Stimulated activated naive CD4-positive, alpha-beta T cell (primary cell): ENCODE data around the gene B3GALT2.
"Not testable (repeated sequence)": the region's sequence is repeated elsewhere in the genome, so short reads cannot be mapped to it uniquely, and the experiment has no call there.

ENCODE experiments used
- DNase-seq, 6 experiments: peaks; one replicate each; lab custom pipeline; 2025; lab: John Stamatoyannopoulos, UW

Gene B3GALT2, protein sequence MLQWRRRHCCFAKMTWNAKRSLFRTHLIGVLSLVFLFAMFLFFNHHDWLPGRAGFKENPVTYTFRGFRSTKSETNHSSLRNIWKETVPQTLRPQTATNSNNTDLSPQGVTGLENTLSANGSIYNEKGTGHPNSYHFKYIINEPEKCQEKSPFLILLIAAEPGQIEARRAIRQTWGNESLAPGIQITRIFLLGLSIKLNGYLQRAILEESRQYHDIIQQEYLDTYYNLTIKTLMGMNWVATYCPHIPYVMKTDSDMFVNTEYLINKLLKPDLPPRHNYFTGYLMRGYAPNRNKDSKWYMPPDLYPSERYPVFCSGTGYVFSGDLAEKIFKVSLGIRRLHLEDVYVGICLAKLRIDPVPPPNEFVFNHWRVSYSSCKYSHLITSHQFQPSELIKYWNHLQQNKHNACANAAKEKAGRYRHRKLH

DNA sequence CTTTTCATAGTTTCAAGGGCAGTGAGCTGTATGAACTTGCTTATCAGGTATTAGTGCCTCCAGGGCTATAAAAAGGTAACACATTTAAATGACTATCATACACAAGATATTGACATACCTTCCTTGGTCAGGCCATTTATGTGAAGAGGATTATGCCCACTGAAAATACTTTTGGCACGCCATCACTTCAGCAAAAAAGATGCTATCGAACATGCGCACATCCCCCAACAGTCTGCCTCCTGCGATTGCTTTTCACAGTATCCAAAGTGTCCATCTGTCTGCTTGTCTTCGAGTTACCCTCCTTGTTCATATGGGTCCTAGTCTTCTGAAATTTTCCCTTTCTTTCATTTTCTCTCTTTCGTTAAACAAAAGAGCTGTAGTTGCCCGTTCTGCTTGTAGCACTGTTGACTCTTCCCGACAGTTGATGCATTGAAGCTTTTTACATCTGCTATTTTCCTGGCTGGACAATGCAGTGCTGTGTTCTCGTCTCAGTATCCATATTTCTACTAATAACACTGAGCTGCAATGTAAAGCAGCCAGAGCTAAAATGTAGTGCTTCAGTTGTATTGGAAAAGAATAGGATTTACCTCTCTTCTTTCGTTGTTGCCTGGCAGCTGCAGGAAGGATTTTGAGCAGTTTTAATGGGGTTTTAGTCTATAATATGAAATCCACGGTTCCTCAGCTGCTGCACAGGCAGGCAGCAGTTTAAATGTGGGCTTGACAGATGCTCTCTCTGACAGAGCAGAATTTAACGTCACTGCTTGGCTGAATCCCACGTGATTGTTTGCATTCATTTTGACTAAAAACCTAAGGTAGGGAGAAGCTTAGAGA lies at the start of gene B3GALT2:
TSS of gene B3GALT2 (minus strand) at position 713 of the 831 bp plus-strand sequence. CDS start 5,051 bp downstream, outside the sequence.
- peak in 2 of 6 experiments; percentile 8 to 26 for DNase-seq

DNA sequence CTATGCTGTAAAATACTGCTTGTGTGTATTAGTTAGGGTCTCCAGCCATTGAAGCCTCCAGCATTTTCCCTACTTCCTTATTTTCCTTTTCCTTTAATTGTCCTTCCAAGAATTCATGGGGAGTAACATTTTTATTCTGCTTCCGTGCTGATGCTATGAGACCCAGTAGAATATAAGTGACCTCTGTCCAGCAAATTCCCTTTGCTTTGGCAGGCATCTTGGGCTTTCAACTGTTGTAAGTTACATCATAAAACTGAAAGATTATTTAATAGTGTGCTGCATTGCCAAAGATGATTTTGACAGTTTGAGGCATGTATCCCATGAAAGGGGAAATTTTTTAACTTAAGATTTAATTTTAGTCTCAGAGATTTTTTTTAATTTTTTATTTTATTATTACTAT lies 48.1 kb upstream of the B3GALT2 start:
- no peak for DNase-seq

DNA sequence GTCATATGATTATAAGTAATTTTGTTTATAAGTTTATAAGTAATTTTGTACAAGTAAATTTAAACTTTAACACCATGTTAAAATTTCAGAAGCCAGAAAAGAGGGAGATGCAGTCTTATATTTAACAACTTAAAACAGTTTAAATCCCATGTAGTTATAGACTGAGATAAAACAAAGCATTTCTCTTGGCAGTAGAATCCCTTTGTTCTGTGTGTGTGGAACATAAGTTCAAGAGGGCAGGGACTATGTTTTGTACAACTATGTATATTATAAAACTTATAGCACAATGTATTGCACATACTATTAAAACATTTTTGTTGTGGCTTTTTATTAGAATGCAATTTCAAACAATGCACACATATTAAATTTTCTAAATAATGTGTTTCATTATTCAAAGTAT lies 44.7 kb upstream of the B3GALT2 start:
- DNase-seq: not testable (repeated sequence)

DNA sequence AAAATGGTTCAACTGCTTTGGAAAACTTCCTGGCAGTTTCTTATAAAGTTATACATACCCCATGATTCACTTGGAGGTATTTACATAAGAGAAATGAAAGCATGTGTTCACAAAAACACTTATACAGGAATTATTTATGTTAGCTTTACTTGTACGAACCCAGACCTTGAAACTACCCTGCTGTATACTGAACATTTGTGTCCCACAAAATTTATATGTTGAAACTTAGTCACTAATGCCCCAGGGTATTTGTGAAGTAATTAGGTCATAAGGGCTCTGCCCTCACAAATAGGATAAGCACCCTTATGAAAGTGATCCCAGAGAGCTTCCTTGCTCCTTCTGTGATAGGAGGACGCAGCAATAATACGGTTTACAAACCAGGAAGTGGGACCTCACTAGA lies 42.7 kb upstream of the B3GALT2 start:
- no peak for DNase-seq

DNA sequence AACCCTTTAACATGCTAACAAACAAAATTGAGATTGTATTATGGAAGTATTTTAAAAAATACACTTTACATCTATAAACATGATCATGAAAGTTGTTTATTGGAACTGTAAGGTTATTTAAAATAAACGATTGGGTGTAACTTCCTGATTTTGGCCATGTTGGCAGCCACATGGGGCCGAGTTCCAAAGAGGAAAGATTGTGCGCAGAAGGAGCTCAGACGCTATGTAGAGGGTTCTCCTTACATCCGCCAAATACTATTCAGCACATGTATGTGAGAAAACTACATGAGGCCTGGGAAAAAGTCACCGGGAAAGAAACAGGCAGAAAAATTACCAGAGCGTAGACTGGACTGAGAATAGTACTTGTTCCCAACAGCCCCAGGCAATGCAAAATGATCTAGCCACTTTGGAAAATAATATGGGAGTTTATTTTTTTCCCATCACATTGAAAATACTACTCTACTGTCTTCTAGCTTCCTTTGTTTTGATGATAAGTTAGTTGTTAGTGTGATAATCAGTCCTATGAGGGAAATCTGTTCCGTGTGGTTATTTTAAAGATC lies 35.7 kb upstream of the B3GALT2 start:
- DNase-seq: no peak

DNA sequence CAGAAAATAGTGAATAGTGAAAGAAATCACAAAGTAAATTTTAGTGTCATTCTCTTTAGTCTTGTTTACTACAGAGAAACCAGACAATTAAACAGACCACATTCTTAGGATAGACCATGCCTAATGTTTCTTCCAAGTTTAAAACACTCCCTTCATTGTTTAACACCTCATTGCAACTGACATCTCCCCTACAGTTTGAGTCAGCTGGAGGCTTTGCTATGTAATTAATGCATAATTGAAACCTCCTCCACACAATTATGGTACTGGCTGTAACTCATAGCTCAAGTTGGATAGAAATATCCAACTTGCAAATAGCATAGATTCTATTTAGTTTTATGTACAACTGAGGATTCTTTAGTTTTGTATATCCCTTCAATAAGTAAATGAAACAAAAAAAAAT lies 35.2 kb upstream of the B3GALT2 start:
- DNase-seq: no peak

DNA sequence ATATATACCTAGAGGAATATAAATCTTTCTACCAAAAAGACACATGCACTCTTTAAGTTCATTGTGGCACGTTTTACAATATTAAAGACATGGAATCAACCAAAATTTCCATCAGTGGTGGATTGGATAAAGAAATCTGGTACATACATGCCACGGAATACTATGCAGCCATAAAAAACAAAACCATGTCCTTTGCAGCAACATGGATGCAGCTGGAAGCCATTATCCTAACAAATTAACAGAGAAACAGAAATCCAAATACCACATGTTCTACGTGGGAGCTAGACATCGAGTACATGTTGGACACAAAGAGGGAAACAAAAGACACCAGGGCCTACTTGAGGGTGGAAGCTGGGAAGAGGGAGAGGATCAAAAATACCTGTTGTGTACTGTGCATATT lies 33.0 kb upstream of the B3GALT2 start:
- DNase-seq: no peak

DNA sequence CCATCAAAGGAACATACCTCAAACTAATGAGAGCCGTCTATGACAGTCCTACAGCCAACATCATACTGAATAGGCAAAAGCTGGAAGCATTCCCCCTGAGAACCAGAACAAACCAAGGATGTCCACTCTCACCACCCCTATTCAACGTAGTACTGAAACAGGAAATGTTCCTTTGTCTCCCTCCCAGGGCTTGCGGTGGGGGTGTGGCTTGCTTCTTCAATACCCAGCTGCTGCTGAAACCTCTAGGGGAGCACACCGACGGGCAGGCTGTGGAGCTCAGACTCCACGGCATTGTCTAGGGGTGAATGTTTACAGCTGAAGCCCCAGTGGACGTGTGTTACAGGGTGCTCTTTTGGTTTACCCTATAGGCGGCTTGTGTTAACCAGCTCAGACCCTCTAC lies 30.5 kb upstream of the B3GALT2 start:
- no peak for DNase-seq

DNA sequence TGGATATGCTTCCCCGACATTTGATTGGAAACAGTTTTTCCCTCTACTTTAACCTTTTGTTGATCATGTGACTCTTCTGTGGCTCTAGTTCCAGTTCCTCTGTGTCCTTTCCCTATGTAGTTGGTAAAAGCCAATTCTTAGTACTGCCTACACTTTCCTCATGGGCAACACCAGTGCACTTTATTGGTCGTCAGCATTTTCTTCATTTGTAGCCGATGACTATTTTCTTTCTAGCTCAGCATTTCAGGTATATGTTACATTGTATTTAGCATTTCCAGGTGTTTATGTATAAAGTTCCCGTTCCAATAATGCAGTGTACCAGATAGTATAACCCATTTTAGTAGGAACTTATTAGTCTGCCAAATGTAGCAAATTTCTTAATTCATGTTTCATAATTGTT lies 27.6 kb upstream of the B3GALT2 start:
- no peak for DNase-seq

DNA sequence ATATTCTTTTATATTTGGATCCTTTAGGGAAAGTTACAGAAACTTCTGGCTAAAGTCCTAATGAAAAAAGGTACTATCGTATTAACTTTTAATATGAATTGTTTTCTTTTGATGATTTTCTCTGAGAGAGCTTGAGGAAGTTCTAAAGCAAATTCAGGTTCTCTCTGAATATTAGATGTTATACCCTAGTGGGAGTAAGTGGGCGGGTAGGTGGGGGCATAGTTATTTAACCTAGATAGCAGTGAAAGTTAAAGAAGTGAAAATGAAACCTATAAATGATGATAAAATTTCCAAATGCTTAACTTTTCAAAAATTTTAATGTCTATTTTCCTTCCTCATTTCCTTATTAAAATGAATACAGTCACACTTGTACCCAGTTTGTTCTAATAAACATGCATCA lies 26.2 kb upstream of the B3GALT2 start:
- no peak for DNase-seq

DNA sequence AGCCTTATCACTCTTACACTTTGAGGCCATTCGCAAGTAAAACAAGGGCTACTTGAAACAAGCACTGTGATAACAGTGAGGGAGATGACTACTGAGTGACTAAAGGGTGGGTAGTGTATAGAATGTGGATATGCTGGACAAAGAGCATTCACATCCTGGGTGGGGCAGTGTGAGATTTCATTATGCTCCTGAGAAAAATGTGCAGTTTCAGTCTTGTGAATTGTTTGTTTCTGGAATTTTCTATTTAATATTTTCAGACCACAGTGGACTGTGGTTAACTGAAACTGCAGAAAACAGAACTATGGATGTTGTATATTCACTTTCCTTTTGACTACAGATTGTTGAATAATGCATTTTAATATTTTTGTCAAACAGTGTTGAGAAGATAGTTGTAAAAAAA lies 25.1 kb upstream of the B3GALT2 start:
- no peak for DNase-seq

DNA sequence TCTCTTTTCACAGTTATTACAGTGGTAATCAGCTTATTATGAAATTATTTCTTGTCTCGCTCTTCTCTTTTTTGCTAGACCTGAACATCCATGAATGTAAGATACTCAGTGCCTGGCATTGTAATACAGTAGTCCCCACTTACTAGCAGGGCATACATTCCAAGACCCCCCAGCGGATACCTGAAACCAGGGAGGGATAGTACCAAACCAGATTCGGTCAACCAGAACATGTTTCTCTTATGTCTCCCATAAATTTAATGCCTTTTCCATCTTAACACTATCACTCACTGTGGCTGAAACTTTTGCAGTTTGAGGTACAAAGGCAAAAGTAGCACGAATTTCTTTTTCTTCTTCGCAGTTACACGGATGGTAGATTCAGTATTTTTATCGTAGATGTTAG lies 24.6 kb upstream of the B3GALT2 start:
- no peak for DNase-seq

DNA sequence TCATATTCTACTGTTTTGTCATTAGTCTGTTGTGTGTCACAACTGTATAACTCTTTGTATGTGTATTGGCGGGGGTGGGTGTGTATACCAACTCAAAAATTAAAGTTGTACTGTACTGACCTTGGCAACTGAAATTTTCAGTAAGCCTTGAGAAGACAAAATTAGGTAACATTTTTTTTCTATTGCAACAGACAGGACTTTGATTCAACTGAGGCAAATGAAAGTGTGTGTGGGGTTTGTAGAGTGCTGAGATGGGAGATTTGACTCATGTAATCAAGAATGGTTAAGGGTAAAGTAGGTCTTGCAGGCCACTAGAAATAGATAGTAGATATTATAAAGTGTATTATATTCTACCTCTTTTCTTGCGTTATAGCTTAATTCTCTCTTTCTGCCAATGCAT lies 14.6 kb upstream of the B3GALT2 start:
- DNase-seq: no peak

DNA sequence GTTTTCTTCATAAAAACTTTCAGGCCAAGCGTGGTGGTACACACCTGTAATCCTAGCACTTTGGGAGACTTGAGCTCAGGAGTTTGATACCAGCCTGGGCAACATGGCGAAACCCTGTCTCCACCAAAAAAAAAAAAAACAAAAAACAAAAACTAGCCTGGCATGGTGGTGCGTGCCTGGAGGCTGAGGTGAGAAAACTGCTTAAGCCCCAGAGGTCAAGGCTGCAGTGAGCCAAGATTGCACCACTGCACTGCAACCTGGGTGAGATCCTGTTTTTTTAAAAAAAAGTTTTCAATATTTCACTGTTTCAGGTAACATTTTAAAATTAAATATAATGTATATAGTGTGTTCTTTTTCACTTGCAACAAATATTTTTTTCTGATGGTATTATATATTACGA lies 13.5 kb upstream of the B3GALT2 start:
- no peak for DNase-seq

DNA sequence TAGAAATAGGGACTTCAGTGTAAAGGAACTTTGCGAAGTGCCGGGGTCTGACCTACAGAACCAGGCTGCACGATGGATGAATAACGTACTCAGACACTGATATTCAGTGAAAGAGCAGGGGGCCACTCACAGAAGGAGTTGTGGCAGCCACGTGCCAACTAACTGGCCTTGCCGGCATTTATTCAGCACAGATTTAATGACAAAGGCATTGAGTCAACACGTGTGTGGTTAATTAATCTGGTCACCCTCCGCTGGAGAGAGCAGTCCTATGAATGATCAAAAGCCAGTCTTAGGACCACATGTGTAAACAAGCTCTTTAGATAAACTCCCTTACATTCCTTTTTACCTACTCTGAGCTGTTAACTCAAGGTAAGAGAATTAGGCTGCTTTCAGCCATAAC lies 6.2 kb upstream of the B3GALT2 start:
- DNase-seq: no peak

DNA sequence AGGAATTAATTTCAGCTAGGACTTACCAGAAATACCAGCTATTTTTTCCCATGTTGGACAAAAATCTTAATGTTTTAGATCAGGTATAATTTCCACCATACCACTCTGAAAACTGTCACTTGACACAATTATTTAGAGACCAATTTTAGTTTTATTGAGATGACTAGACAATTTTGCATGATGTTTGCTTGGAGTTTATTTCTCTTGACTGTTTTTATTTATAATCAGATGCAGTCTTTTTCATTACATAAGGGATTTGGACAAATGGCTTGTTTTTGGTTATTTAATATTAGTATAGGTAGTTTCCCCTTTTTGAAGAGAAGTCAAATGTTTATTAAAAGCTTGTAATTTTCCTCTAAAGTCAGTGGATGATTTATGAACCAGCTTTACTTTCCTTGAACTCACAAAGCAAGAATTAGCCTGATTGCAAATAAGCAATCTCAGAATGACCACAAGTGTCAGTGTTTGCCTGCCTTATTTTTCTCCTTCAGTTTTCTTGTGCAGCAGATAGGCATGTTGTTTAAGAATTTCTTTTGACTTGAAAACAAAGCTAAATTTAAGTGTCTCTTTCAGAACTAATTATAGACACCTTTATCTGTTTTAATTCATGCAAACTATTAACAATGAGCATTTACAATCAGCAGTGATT lies 3.8 kb upstream of the B3GALT2 start:
- DNase-seq: no peak

DNA sequence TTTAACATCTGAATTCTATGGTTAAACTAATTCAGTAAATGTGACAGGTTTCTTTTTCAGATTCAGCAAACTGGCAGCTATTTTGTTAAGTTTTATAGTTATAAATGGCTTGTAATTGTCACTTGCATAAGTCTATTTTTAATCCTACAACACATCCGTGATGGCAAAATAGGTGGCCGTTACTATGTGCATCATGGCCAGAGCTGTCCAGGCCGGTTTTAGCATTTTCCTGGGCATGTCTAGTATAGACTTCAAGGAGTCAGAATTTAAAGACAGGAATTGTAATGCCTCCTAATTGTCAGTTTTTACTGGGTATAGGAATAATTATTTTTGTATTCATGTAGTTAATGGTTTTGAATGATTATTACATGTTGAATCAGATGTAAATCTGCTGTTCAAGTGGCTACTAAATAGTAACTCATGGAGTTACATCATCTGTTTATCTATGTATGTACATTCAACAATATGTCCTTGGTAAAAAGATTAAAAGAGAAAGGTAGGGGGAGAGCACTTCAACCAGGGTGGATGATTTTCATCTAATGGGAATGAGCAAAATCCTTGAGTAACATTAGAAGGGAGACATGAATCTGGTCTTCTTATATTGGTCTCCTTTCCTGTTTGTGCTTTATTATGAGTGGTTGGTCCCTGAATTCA lies 3.2 kb upstream of the B3GALT2 start:
- no peak for DNase-seq

DNA sequence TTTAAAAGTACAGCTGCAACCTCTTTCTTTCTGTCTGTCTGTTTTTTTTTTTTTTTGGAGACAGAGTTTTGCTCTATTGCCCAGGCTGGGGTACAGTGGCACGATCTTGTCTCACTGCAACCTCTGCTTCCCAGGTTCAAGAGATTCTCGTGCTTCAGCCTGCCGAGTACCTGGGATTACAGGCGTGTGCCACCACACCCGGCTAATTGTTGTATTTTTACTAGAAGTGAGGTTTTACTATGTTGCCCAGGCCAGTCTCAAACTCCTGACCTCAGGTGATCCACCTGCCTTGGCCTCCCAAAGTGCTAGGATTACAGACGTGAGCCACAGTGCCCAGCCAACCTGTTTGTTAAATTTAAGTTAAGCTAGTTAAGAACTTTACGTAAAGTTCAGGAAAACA lies 2.5 kb upstream of the B3GALT2 start:
- DNase-seq: not testable (repeated sequence)

DNA sequence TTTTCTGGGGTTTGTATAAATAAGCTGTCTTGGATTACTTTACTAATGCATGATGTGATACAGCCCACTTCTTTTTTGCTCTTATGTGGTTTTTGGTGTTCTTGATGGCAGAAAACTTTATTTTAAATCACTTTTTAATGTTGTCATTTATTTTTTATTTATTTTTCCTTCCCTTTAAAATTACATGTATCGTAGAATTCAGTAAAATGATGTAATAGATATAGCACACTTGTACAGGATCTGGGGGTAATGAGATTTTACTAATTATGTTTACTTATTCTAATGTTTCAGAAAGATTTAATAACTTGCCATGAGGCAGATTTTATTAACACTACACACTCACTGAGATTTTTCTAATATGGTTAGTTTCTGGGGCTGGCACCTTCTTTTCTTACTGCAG lies 701 bp upstream of the B3GALT2 start:
- DNase-seq: no peak

DNA sequence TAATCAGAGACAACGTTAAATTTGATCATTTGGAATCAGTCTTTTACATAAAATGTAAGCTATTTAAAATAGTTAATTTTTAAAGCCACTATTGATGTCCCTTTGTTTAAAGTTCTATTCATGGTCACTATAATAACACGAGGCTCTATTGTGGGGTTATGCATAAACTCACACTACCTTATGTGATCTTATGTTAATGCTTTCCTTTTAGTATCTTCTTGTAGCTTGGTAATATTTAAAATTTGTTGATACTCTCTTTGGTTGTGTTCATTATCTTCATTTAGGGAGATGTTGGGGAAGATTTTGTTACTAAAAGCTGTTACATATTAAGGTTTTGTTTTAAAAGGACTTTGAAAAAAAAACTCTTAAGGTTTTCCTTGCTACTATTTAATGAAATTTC lies 1.2 kb downstream of the B3GALT2 start:
- DNase-seq: no peak

DNA sequence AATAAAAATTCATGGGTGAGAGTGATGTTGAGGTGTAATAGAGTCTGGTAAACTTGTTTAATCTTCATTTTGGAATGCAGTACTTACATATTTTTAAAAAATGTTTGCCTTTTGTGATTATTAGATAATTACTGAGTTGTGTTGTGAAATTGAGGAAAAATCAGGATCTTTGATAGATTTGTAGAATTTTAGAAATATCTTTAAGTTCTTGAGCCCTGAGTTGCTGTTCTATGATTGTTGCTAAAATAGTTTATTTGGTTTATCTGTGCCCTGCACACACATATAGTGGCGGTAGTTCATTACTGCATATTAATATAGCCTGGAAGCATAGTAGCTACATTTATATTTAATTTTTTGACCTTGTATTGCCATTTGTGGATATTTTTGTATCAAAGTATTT lies 1.6 kb downstream of the B3GALT2 start:
- DNase-seq: no peak
